Measurements from ENCODE around the gene TUBB.

Gene TUBB

DNA sequence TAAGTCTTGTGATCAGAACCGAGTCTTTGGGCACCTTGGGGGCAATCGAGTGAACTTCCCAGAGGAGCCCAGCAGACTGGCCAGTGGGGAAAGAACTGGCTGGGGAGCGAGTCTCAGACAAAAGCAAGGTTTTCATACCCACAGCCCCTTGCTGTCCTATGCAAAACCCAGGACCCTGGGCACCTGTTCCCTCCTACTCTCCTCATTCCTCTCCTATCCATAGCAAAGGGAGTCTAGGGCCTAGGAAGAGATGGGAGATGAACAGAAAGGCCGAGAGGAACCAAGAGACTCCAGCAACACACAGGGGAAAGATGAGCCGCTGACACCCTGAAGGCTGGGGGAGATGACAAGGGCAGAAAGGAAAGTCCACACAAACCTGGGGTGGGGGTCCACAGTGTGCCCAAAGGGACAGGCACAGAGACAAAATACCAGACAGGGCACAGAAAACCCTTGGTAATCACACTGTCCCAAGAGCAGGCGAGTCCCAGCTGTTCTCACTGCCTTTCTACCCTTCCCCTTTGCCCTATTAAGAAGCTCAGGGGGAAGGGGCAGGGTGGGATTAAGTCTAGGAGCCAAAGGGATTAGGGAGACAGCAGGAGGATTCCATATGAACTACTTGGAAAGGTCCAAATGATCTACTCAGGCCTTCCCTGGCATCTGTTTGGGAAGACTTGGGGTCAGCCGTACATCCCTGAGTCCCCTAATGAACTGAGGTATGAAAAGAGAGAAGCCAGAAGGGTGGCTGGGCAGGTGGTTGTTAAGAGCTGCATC, 40.2 kb upstream of the TUBB start:
- TF ChIP-seq CTCF (IDR thresholded peaks at IDR 0.05; ENCODE audit: low read depth, low read length) = no peak
- peak overlapping the region; percentile 36 for H3K4me3 ChIP-seq (ENCODE audit: low read depth, low read length)

DNA sequence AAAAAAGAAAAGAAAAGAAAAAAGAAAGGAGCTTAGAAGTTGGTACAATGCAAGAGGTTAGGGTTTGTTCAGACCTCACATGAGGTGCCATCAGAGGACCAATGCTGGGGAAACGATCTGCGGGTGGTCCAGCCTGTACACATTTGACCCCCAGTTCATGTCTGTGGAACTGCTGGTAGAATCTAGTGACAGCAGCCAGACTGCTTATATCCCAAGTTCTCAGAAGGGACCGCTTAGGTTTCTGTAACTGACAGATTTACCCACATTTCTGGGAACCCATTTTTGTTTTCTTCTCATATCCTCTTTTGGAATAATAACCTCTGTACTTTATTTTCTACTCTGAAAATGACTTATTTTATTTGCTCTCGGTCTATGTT, 38.4 kb upstream of the TUBB start:
- TF ChIP-seq CTCF (IDR thresholded peaks at IDR 0.05; ENCODE audit: low read depth, low read length) = no peak
- H3K4me3 ChIP-seq (ENCODE audit: low read depth, low read length) = peak overlapping the region; percentile 77

- TF ChIP-seq CTCF (IDR thresholded peaks at IDR 0.05; ENCODE audit: low read depth, low read length) = no peak
- peak overlapping the region; percentile 77 for H3K4me3 ChIP-seq (ENCODE audit: low read depth, low read length)
Measured at GRCh38 chr6:30682143-30683117, 37.7 kb upstream of the TUBB start.

DNA sequence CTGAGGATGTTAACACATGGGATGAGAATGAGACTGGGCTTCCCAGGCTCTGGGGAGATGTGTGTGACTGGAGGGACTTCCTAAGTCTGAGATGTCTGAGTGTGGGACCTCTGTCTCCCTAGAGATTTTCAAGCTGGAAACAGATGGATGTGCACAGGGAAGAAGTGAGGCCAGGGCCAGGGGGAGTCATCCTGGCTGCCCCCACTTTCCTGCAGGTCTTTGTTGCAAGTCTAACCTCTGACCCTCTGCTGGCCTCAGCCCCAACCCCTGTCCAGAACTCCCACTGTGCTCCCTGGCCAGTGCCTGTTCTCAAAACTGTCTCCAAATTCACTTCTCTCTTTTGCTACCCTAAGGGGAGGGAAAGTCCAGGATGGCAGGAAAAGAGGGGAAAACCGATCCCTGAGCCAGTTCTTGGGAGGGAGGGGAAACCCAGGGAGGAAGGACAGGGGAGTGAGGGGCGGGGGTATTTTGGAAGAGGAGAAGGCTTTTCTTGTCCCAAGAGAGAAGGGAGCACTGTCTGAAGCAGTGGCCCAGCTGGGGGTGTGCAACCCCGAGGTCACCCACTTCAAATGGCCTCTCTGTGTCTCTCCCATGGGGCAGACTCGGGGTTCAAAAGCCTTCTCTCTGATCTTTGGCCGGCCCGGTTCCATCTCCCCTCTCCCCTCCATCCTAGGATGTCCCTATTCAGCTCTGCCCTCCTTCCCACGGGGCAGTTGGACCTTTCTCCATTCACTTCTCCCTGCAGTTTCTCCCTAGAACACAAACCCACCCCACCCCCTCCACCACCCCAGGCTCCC, 36.8 kb upstream of the TUBB start:
- TF ChIP-seq CTCF (IDR thresholded peaks at IDR 0.05; ENCODE audit: low read depth, low read length) = no peak
- H3K4me3 ChIP-seq (ENCODE audit: low read depth, low read length) = peak overlapping the region; percentile 77

GRCh38 chr6:30683980-30684338, 36.2 kb upstream of the TUBB start:
- H3K4me3 ChIP-seq (ENCODE audit: low read depth, low read length) = peak overlapping the region; percentile 77
- no peak for TF ChIP-seq CTCF (IDR thresholded peaks at IDR 0.05; ENCODE audit: low read depth, low read length)

DNA sequence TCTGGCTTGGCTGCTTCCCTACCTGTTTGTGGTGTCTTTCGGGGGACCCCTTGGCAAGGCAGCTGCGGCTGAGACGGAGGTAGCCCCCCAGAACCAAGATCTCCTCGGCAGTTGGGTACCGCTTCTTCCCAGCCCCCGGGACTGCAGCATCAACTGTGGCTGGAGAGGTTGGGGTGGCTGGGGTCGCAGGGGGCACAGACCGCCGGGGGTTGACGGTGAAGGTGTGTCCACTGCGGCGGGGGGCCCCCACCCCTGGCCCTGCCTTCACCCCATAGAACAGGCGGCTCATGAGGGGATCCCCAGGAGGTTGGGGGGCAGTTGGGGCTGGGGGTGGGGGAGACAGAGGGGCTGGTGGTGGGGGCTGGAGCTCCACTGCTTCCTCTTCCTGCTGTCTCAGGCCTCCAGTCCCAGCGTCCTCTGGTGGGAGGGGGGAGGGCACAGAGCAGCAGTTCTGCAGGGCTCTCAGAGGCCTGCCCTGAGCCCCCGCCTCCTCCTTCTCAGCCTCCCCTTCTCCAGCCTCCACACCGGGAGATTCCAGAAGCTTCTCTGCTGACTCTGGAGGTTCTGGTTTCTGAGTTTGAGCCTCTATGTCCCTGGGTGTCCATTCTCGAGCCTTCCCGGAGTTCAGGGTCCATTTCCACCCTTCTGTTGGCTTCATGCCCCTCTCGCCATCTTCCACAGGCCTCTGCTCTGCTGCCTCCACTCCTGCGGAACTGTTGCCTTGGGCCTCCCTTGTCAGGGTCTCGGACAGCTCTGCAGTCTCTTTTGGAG, 35.6 kb upstream of the TUBB start:
- no peak for TF ChIP-seq CTCF (IDR thresholded peaks at IDR 0.05; ENCODE audit: low read depth, low read length)
- H3K4me3 ChIP-seq (ENCODE audit: low read depth, low read length) = peak overlapping the region; percentile 77

All from WI38 (cell line).